MM.1S (cell line): ENCODE measurements around the gene NPW.

Experiments
- CTCF ChIP-seq: fragments of 300-600 bp; sonication (generic); IDR thresholded peaks from 2 replicates; pipeline ENCODE4 v1.5.1; 2016; ENCODE audit warnings: antibody characterized with exemption, low read length, mixed read lengths
- EZH2 ChIP-seq: fragments of 300-600 bp; sonication (generic); optimal IDR thresholded peaks from 2 replicates; pipeline ENCODE3; 2017; ENCODE audit warnings: low read depth, mild to moderate bottlenecking, antibody characterized with exemption, low read length, mixed read lengths
- EZH2phosphoT487 ChIP-seq: fragments of 300-600 bp; sonication (generic); IDR thresholded peaks from 2 replicates; pipeline ENCODE4 v1.6.1; 2018; ENCODE audit warnings: antibody characterized with exemption, low read length

GRCh38 chr16:1977875-1978268, 41.7 kb upstream of the NPW start:
- no peak for TF ChIP-seq CTCF
- TF ChIP-seq EZH2: no peak
- no peak for TF ChIP-seq EZH2phosphoT487
